HG03103 (cell line): ENCODE data around the gene CD38.
"Not testable (repeated sequence)": the region's sequence is repeated elsewhere in the genome, so short reads cannot be mapped to it uniquely, and the experiment has no call there.

Source experiments
- ATAC-seq: cut with Tn5 transposase; IDR thresholded peaks from one replicate; pipeline ENCODE4 v1.9.1; 2021; ENCODE audit warnings: low read depth; ENCODE audit not compliant: unreplicated experiment

The CD38 gene

DNA sequence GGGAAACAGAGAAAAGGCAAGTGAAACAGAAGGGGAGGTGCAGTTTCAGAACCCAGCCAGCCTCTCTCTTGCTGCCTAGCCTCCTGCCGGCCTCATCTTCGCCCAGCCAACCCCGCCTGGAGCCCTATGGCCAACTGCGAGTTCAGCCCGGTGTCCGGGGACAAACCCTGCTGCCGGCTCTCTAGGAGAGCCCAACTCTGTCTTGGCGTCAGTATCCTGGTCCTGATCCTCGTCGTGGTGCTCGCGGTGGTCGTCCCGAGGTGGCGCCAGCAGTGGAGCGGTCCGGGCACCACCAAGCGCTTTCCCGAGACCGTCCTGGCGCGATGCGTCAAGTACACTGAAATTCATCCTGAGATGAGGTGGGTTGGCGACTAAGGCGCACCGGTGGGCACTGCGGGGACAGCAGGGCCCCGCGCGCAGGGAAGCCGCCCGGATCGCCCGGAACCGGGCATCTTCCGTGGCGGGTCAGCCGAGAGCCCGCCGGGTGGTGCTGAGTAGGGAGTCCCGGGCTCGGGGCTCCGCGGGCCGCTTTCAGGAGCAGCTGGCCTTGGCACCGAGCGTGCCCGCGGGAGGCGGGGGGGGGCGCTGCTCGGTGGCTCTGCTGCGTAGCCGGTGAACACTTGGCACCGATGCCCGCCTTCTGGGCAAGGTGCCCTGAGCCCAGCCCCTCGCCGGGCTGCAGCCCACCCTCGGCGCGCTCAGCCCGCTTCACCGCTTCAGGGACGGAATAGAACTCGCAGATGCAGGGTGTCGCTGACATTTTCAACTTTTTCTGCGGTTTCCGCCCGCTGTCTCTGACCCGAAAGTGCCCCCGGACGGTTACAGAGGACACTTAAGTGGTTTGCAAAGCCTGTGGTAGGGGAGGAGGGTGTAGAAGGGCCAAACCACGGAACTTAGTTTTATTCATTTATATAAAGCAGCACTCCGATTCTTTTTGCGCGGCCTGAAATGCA, at the start of gene CD38:
CD38 (plus strand) TSS at position 40 of the 953 bp plus-strand sequence; CDS start at position 127, 87 bp downstream.
- peak; percentile 70 for ATAC-seq

DNA sequence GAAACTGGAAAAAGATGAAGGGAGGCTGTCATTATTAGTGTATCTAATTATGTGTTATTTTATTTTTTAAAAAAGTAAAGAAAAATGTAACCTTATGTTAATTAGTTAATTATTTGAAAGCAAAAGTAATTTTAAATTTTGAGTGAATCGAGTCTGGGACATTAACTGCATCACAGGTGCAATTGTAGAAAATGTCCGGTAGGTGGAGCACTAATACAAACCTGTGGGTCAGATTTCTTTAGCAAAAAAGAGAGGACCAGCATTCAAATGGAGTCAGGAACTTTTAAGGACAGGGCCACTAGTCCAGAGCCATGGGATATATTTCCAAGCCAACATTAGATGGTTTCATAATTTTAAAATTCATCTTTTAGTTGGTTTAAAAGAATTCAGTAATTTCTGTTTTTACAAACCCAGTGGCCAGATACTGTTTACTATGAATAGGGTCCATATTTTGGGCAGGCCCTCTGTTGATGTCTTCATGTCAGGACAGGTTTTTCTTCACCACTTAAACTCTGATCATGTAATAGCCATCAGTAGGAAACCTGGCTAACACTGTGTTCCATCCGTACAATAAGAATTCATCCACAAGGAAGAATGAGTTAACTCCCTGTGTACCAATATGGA, 48.1 kb upstream of the CD38 start:
- no peak for ATAC-seq

DNA sequence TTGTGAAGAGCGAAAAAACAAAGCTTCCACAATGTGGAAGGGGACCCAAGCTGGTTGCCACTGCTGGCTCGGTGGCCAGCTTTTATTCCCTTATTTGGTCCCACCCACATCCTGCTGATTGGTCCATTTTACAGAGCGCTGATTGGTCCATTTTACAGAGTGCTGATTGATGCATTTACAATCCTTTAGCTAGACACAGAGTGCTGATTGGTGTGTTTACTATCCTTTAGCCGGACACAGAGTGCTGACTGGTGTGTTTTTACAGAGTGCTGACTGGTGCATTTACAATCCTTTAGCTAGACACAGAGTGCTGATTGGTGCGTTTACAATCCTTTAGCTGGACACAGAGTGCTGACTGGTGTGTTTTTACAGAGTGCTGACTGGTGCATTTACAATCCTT, 45.1 kb upstream of the CD38 start:
- not testable (repeated sequence) for ATAC-seq

DNA sequence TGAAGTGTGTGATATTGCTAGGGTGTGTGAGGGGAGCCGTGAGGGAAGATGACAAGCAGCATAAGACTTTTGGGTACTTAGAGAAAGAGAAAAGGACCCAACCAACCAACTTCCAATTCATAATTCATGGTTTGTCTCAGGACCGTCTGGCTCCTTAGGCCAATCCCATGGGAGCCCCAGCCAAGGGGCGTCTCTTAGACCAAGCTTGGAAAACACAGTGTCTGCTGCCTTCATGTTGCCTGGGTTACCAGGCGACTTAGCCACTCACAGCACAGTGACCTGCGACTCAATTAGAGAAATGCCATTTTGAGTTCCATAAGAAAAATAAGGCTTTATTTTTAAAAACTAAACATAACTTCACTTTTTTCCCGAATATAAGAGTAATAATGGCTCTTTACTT, 42.6 kb upstream of the CD38 start:
- ATAC-seq = no peak

DNA sequence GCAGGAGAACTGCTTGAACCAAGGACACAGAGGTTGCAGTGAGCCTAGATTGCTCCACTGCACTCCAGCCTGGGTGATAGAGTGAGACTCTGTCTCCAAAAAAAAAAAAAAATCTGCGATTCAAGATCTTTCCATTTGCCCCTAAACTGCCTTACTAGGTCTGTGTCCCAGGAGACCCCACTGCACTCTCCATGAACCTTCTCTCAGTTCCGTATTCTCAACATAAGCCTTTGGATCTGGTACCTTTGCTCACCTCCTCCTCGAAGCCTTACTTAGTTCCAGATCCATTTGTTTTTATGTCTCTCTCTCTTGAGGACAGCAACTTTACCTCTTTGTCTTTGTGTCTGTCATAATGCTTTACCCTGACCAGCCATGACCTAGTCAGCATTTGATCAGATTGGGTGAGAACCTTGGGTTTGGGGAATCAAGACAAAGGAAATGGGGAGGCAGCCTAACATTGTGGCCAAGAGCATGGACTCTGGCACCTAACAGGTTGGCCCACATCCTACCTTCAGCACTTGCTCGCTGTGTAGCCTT, 41.5 kb upstream of the CD38 start:
- ATAC-seq = no peak

DNA sequence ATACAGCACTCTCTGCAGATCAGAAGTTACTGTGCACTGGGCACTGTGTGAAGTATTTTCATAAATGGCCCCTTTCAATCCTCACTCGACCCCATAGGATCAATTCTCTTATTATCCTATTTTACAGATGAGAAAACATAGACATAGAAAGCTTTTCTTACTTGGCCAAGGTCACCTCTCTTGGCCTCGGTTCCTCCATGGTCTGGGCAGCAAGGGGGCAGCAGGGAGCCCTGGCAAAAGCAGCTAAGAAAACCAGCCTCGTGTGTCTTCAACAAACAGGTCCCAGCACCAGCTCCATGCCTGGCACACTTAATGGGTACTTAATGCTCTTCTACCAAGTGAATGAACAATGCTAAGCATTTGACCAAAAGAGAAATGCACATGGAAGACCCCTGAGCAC, 40.9 kb upstream of the CD38 start:
- no peak for ATAC-seq

DNA sequence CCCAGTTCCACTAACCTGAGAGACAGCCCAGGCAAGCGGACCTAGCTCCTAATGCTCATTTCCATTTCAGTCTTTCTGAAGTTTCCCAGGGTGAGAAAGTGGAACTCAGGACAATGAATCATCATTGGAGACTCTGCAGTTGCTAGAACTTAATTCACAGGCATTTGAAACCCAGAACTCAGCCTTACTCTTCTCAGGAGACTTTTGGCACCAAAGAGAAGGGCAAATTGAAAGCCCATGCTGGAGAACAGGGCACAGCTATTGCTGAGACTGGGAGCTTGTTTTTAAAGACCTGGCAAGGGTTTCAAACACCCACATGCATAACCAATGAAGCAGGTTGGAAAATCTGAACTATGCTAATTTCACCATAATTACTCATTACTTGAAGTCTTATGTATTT, 39.3 kb upstream of the CD38 start:
- no peak for ATAC-seq

DNA sequence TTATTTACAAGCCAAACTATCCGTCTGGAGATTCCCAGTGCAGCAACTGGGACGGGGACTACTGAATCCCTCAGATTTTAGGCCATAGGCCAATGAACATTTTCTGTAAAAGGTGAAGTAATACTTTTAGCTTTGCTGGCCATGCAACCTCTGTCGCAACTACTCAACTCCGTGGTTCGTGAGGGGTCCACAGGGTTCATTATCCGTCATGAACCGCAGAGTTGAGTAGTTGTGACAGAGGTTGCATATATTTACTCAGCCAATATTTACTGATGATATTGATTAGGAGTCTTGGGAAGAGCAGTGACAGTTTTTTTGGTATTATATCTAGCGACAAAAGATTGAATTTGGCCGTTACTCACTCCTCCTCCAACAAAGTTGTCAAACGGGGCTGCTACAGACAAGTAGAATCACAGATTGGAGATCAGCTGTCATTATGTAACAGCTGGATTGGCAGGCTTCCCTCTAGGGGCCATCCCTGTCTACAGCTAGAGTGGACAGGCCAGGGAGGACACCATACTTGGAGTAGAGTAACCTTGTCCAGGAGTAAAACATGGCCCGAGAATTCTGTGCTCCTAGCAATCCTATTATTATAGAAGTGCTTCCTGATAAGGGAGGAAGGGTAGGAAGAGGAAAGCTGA, 37.2 kb upstream of the CD38 start:
- no peak for ATAC-seq

DNA sequence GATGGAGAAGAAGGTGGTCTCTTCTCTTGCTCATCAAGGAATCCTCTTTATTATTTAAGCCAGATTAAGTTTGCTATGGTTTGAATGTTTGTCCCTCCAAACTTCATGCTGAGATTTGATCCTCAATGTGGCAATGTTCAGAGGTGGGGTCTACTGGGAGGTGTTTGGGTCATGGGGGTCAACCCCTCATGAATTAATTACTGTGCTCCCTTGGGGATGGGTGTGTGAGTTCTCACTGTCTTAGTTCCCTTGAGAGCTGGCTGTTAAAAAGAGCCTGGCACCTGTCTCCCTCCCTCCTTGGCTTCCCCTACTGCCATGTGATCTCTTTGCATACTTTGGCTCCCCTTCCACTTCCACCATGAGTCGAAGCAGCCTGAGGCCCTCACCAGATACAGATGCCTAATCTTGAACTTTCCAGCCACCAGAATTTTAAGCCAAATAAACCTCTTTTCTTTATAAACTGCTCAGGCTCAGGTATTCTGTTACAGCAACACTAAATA, 36.0 kb upstream of the CD38 start:
- ATAC-seq = no peak

DNA sequence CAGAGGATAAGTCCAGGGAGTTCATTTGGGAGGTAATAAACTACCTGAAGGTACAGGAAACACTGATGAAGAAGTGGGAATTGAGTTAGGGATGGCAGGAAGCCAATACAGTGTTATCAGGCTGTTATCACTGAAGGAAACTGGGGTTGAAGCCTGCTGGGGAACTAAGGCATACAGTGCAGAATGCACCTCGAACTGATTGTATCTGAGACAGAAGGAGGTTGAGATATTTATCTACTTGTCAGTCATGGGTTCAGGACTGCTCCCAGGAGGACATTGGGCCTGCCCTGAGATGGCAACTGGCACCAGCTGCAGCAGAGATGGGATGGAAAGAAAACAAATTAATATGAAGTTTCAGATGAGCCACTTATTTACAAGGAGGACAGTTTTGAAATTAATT, 35.5 kb upstream of the CD38 start:
- ATAC-seq = no peak

DNA sequence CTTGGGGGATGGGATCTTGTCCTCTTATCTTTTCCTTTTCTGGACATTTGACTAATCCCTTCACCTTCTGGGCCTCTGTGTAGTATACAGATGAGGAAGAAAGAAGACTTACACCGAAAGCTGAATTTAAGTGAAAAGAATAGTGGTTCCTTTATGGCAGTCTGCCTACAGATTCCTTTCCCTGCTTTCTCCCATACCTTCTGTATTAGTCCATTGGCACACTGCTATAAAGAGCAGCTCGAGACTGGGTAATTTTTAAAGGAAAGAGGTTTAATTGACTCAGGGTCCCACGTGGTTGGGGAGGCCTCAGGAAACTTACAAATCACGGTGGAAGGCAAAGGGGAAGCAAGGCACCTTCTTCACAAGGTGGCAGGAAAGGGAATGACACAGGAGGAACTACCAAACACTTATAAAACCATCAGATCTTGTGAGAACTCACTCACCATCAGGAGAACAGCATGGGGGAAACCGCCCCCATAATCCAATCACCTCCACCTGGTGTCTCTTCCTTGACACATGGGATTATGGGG, 34.0 kb upstream of the CD38 start:
- ATAC-seq = no peak

DNA sequence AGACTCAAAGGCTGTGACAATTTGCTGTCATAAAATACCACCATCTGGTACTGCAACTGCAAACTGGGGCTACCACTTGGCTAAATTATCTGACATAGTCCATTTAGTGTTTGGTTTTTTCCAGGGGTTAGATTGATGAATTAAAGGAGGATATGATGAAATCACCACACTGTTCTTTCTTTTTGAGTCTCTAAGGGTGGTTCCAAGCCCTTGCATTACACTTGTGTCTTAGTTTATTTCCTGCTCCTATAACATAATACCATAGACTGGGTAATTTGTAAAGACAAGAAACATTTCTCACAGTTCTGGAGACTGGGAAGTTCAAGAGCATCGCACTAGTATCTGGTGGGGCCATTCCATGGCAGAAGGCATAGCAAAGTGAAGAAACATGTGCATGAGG, 32.0 kb upstream of the CD38 start:
- ATAC-seq = no peak

DNA sequence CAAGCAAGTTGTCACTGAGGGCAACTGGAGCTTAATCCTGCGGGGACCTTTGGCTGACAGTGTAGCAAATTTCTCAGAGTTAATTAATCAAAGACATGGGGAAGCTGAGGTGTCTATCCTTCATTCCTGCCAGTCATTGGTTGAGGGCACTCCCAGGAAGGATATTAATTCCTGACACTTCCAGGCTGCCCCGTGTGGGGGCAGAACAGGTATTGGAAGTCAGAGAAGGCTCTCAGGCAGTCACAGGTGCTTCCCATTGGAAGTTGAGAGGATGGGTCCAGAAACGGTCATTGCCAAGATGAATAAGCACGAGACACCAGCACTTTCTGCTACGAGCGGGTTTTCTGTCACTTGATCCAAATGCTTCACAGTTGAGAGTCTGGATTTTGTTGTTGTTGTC, 29.1 kb upstream of the CD38 start:
- no peak for ATAC-seq

DNA sequence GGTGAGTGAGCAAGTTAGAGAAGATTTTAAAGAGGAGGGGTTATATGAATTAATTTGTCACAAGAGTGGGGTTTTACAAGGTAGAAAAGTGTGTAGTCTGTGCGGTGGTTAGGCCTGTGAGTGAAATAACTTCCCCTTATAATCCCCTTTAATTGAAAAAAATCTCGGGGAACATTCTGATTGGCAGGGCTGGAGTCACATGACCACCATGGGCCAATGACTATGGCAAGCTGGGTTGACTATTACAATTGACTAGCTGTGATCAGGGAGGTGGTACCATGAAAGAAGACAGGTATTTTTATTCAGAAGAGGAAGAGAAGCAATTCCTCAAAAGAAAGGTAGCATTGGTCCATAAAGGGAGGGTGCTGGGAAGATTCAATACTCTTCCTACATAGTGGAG, 27.0 kb upstream of the CD38 start:
- no peak for ATAC-seq

DNA sequence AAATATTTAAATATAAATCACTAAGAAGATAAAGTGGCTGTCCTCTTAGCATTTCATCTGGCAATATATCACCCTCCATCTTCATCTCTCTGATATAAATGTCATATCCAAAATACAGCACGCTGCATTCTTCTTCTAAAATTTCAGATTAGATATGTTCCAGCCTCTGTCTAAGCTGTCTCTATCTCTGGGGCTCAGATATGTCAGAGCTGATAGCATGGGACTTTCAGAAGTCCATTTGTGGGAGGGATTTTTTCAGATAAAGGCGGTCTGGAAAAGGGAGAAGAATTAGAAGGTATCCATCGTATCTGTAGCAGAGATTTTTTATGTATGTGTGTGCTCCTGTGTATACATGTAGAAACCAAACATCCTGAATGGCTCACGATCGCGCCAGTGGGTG, 25.0 kb upstream of the CD38 start:
- no peak for ATAC-seq

DNA sequence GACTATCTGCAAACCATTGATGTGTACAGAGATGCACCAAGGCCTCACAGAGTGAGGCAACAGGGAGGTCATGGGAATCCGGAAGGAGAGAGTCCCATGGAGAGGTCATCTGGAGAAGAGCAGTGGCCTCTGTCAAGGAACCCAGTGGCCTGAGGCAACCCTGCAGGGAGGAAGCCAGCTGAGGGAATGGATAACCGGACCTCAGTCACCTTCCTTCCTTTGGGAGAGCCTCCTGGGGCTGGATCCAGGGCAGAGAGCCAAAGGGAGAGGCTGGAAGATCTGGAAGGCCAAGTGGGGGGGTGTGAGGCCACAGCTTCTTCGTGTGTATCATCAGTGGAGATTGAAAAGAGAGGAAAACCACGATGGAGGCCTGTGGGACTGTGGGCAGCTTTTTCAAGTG, 24.3 kb upstream of the CD38 start:
- ATAC-seq = no peak

DNA sequence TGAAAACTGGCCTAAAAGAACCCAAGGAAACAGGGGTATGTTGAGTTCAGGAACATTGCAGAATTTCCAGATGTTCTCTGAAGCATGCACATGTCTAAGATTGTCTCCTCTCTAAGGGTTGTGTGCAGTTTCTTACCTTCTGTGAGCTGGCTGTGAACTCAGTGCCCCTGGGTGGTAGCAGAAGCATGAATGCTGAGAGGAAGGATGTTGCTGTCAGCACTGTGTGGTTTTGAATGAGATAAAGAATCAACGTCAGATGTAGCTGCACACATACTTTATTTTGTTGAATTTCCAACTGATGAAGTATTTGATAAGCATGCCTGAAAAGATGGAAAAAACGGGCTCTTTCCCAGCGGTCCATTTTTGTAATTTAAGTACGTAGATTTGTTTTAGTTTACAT, 23.8 kb upstream of the CD38 start:
- no peak for ATAC-seq

DNA sequence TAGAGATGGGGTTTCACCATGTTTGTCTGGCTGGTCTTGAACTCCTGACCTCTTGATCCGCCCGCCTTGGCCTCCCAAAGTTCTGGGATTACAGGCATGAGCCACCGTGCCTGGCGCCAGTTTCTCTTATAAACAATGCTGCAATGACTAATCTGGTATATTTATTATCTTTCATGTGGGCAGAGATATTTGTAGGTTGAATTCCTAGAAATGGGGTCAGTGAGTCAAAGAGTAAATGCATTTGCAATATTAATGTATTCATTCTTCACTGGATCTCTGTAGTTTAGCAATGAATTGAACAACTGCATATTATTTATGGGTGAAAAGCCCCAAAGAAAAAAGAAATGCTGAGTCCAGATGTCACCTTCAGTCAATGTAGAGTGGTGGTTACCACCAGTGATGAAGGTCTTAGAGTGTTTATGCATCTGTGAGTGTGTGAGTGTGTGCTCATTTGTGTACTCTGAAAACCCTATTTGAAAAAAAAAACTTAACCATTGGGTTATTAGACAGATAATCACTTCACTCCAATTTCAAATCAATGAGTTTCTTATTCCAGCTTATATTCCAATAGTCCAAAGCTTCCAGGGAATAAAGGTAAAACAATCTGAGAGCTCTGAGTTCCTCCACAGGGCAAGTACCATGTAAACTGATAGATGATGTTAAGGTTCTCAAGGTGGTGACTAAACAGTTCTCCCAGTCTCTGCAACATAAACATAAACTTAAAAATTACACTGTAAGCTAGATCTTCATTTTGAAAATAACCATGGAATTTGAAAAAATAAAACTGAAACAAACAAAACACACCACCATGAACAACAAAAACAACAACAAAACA, 22.6 kb upstream of the CD38 start:
- ATAC-seq = peak; percentile 4

DNA sequence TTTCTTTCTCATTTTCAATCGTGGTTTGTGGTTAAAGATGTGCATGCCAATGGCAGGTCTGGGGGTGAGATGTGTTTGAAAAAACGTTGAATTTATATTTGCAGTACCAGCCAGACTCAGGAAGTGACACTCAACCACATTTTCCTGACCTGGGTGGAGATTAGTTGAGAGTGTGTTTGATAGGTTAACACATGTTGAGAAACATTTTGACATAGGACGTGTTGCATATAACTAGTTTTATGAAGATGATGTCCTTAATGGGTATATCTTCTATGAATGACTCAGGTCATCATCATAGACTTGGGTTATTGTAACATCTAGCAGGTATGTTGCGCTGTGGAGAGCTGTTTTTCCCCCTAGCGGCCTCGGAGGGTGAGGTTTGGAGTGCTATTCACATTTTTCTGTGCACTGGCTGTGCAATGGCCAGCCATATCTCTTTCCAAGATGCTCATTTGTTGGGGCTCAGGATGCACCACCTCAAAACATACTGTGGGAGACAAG, 21.7 kb upstream of the CD38 start:
- ATAC-seq = peak; percentile 79

DNA sequence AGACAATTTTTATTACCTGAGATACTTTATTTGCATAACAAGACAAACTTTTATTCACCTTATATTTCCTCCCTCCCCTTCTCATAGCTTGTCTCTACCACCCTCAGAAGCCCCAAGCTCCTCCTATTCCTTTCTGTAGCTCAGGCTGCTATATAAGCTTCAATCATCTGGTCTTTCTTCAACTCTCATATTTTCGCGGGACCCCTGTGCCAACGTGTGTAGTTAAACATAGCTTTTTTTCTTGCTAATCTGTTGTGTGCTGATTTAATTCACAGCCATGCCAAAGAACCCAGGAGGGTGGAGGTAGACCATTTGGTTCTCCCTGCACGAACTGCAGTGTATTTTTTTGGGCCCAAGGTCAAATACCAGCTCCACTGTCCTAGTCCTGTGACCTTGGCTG, 21.1 kb upstream of the CD38 start:
- no peak for ATAC-seq
